Measurements from ENCODE around the gene RAF1.

RAF1 gene

GRCh38 chr3:12620305-12620704 lies 43.6 kb downstream of the RAF1 start:
- no peak for DNase-seq (ENCODE audit: low spot score)
- TF ChIP-seq CTCF (IDR thresholded peaks at IDR 0.05; ENCODE audit: extremely low read depth, missing control alignments), result no peak

GRCh38 chr3:12618426-12618825 lies 45.5 kb downstream of the RAF1 start:
- DNase-seq (ENCODE audit: low spot score), result no peak

GRCh38 chr3:12615266-12615665 lies 48.7 kb downstream of the RAF1 start:
- DNase-seq (ENCODE audit: low spot score), result no peak
- no peak for TF ChIP-seq CTCF (IDR thresholded peaks at IDR 0.05; ENCODE audit: extremely low read depth, missing control alignments)

More at GRCh38 chr3:12618426-12618825, 45.5 kb downstream of the RAF1 start:
- TF ChIP-seq CTCF (IDR thresholded peaks at IDR 0.05; ENCODE audit: extremely low read depth, missing control alignments), result no peak

- no peak for DNase-seq (ENCODE audit: low spot score)
- TF ChIP-seq CTCF (IDR thresholded peaks at IDR 0.05; ENCODE audit: extremely low read depth, missing control alignments), result no peak
Observed at GRCh38 chr3:12613250-12613649, 50.7 kb downstream of the RAF1 start.

GRCh38 chr3:12612514-12613226 lies 51.2 kb downstream of the RAF1 start:
- DNase-seq (ENCODE audit: low spot score), result no peak
- TF ChIP-seq CTCF (IDR thresholded peaks at IDR 0.05; ENCODE audit: extremely low read depth, missing control alignments), result no peak

- no peak for DNase-seq (ENCODE audit: low spot score)
- no peak for TF ChIP-seq CTCF (IDR thresholded peaks at IDR 0.05; ENCODE audit: extremely low read depth, missing control alignments)
Observed at GRCh38 chr3:12611117-12611516, 52.8 kb downstream of the RAF1 start.

GRCh38 chr3:12608376-12608775 lies 55.5 kb downstream of the RAF1 start:
- no peak for DNase-seq (ENCODE audit: low spot score)
- TF ChIP-seq CTCF (IDR thresholded peaks at IDR 0.05; ENCODE audit: extremely low read depth, missing control alignments), result no peak

Data from GM20000 (cell line).